Testis (tissue), 2 donors: ENCODE measurements around the gene MLLT10.

Source experiments
- POLR2A ChIP-seq: fragments of 450-650 bp; IDR thresholded peaks from one replicate; pipeline ENCODE4 v1.6.1; 2017; ENCODE audit warnings: antibody characterized with exemption, mild to moderate bottlenecking, moderate library complexity
- TF ChIP-seq, protein P1 (sequence below), 3 experiments: fragments of 450-650 bp in 2 of 3; fragments of 200-600 bp in 1 of 3; sonication (generic) in 1 of 3; IDR thresholded peaks; one replicate each; pipeline ENCODE4 v1.5.1; 2016 to 2019; ENCODE audit warnings: antibody characterized with exemption in 3 of 3, mild to moderate bottlenecking in 2 of 3, moderate library complexity in 1 of 3

DNA sequence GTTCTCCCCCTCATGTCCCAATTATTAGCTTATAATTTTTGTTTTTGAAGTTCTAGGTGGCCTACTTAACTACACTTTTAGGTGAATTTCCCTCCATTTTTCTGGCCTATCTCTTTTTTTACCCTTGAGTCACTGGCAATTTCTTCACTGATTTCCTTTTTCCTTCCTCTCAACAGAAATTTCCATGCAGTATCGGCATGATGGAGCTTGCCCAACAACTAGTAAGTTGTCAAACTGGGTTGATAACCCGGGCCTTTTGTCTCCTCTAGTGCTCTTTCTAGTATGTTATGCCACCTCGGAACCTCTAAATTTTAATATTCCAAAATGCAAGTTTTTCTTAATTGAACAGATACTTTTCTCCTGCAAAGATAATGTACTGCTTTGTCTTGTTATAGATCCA lies 147.1 kb downstream of the MLLT10 start:
- no peak for TF ChIP-seq POLR2A
- TF ChIP-seq, protein P1, sequence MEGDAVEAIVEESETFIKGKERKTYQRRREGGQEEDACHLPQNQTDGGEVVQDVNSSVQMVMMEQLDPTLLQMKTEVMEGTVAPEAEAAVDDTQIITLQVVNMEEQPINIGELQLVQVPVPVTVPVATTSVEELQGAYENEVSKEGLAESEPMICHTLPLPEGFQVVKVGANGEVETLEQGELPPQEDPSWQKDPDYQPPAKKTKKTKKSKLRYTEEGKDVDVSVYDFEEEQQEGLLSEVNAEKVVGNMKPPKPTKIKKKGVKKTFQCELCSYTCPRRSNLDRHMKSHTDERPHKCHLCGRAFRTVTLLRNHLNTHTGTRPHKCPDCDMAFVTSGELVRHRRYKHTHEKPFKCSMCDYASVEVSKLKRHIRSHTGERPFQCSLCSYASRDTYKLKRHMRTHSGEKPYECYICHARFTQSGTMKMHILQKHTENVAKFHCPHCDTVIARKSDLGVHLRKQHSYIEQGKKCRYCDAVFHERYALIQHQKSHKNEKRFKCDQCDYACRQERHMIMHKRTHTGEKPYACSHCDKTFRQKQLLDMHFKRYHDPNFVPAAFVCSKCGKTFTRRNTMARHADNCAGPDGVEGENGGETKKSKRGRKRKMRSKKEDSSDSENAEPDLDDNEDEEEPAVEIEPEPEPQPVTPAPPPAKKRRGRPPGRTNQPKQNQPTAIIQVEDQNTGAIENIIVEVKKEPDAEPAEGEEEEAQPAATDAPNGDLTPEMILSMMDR (IDR thresholded peaks at IDR 0.05), result no peak
